H1 (cell line): ENCODE results near the gene MGAT5B.

ENCODE experiments used
- CEBPB ChIP-seq: IDR thresholded peaks from 2 replicates; pipeline ENCODE4 v1.6.1; 2012; ENCODE audit warnings: low read depth, low read length
- CTCF ChIP-seq, 3 experiments: IDR thresholded peaks; 1 replicate in 2 of 3; 2 replicates in 1 of 3; pipeline versions ENCODE4 v1.5.1 to v1.6.1; 2011; ENCODE audit warnings: low read length in 3 of 3, mild to moderate bottlenecking in 3 of 3, inconsistent platforms in 2 of 3, low read depth in 1 of 3, moderate library complexity in 1 of 3; ENCODE audit not compliant: insufficient read depth in 1 of 3; ENCODE audit errors: control extremely low read depth in 1 of 3

- no peak for TF ChIP-seq CTCF (IDR thresholded peaks at IDR 0.05; ENCODE audit: control extremely low read depth in 1 of 3, insufficient read depth in 1 of 3, low read depth in 1 of 3, low read length in 3 of 3)
- no peak for TF ChIP-seq CEBPB
These were observed 35.9 kb downstream of the MGAT5B start for GRCh38 chr17:76904116-76904515.
